SU-DHL-6 (cell line): Measurements from ENCODE around the gene FLAD1.

Experiments
- H2AFZ ChIP-seq: fragments of 200-600 bp; sonication (generic); 2 replicates; pipeline ENCODE4 v1.6.1; 2014; ENCODE audit warnings: low read depth, mild to moderate bottlenecking, moderate library complexity, mixed read lengths, antibody characterized with exemption, low read length; ENCODE audit not compliant: severe bottlenecking
- H3F3A ChIP-seq: fragments of 200-600 bp; shearing (Covaris generic); 2 replicates; pipeline ENCODE4 v1.6.0; 2016; ENCODE audit warnings: antibody characterized with exemption, mild to moderate bottlenecking; ENCODE audit not compliant: insufficient read depth
- H3K27ac ChIP-seq: fragments of 200-600 bp; sonication (generic); 2 replicates; pipeline ENCODE4 v1.5.1; 2016; ENCODE audit warnings: low read depth, mild to moderate bottlenecking, low read length, moderate library complexity, mixed read lengths
- H3K27me3 ChIP-seq: fragments of 200-600 bp; sonication (generic), shearing (Covaris generic); 2 replicates; pipeline ENCODE4 v1.6.0; 2014; ENCODE audit warnings: mild to moderate bottlenecking, low read length
- H3K36me3 ChIP-seq: fragments of 200-600 bp; sonication (generic); 2 replicates; pipeline ENCODE4 v1.6.1; 2014; ENCODE audit warnings: mild to moderate bottlenecking, low read length, mixed read lengths
- H3K4me2 ChIP-seq: fragments of 300-600, 200-600 bp; shearing (Covaris generic), sonication (generic); 2 replicates; pipeline ENCODE4 v1.6.0; 2014; ENCODE audit warnings: low read length, low read depth, mild to moderate bottlenecking; ENCODE audit not compliant: poor library complexity, severe bottlenecking
- H3K4me3 ChIP-seq: fragments of 200-600 bp; sonication (generic); 2 replicates; pipeline ENCODE4 v1.5.1; 2014; ENCODE audit warnings: antibody characterized with exemption, low read length, mild to moderate bottlenecking, mixed read lengths; ENCODE audit not compliant: insufficient read depth, poor library complexity, severe bottlenecking
- H3K79me2 ChIP-seq: fragments of 200-600 bp; sonication (generic); 2 replicates; pipeline ENCODE4 v1.6.1; 2014; ENCODE audit warnings: mild to moderate bottlenecking, low read length, moderate library complexity; ENCODE audit not compliant: insufficient read depth
- H3K9ac ChIP-seq: fragments of 200-600 bp; sonication (generic); 2 replicates; pipeline ENCODE4 v1.7.0; 2014; ENCODE audit warnings: mild to moderate bottlenecking, low read length
- H3K9me2 ChIP-seq: fragments of 200-600 bp; sonication (generic); replicated peaks from 2 replicates; pipeline ENCODE4 v1.6.1; 2014; ENCODE audit warnings: low read length; ENCODE audit not compliant: insufficient read depth
- H3K9me3 ChIP-seq: fragments of 200-600 bp; sonication (generic); 2 replicates; pipeline ENCODE4 v1.6.1; 2014; ENCODE audit warnings: low read length, mixed read lengths; ENCODE audit not compliant: insufficient read depth
- H4K20me1 ChIP-seq: fragments of 200-600 bp; sonication (generic); 2 replicates; pipeline ENCODE4 v1.6.1; 2014; ENCODE audit warnings: low read depth, mild to moderate bottlenecking, antibody characterized with exemption, low read length, moderate library complexity, mixed read lengths
- CTCF ChIP-seq: fragments of 200-600 bp; sonication (generic); IDR thresholded peaks from one replicate; pipeline ENCODE4 v1.5.1; 2017; ENCODE audit warnings: antibody characterized with exemption, mild to moderate bottlenecking, low read length, moderate library complexity; ENCODE audit not compliant: insufficient read depth, poor library complexity, severe bottlenecking
- EZH2phosphoT487 ChIP-seq: fragments of 200-600 bp; sonication (generic), shearing (Covaris generic); conservative IDR thresholded peaks from 2 replicates; pipeline ENCODE4 v1.6.1; 2018; ENCODE audit warnings: mild to moderate bottlenecking, antibody characterized with exemption, low read length, moderate library complexity, mixed read lengths

The FLAD1 gene

GRCh38 chr1:155038602-155039307 is 55.6 kb downstream of the FLAD1 start:
- H3K9me3 ChIP-seq: no peaks in the 10 kb centered on the region
- H3K4me2 ChIP-seq: no peak overlapping the region
- H3K27me3 ChIP-seq: no peaks in the 10 kb centered on the region
- H3F3A ChIP-seq: no peaks in the 10 kb centered on the region
- no peak overlapping the region for H2AFZ ChIP-seq
- H3K36me3 ChIP-seq: no peaks in the 10 kb centered on the region
- no peaks in the 10 kb centered on the region for H3K9me2 ChIP-seq
- no peaks in the 10 kb centered on the region for H3K79me2 ChIP-seq
- no peak overlapping the region for H3K9ac ChIP-seq
- H3K27ac ChIP-seq: no peak overlapping the region
- H4K20me1 ChIP-seq: no peaks in the 10 kb centered on the region
- TF ChIP-seq CTCF (no peak), EZH2phosphoT487 (no peak)
- no peak overlapping the region for H3K4me3 ChIP-seq

- Histone ChIP-seq H3K27me3 (no peaks in the 10 kb centered on the region), H4K20me1 (no peaks in the 10 kb centered on the region), H3K27ac (no peak overlapping the region), H3K79me2 (no peaks in the 10 kb centered on the region), H3K36me3 (no peaks in the 10 kb centered on the region), H3K4me3 (no peak overlapping the region), H3K9me3 (no peaks in the 10 kb centered on the region), H3F3A (no peaks in the 10 kb centered on the region), H2AFZ (no peak overlapping the region), H3K9me2 (no peaks in the 10 kb centered on the region), H3K9ac (no peak overlapping the region), H3K4me2 (no peak overlapping the region)
- TF ChIP-seq EZH2phosphoT487 (no peak), CTCF (no peak)
These were observed 56.1 kb downstream of the FLAD1 start for GRCh38 chr1:155039308-155039669.

GRCh38 chr1:155040358-155041093 is 57.4 kb downstream of the FLAD1 start:
- TF ChIP-seq CTCF (no peak), EZH2phosphoT487 (no peak)
- no peaks in the 10 kb centered on the region for H3K9me2 ChIP-seq
- H3K27me3 ChIP-seq: no peaks in the 10 kb centered on the region
- no peaks in the 10 kb centered on the region for H3F3A ChIP-seq
- H3K9ac ChIP-seq: no peak overlapping the region
- no peaks in the 10 kb centered on the region for H3K79me2 ChIP-seq
- H3K27ac ChIP-seq: no peak overlapping the region
- no peaks in the 10 kb centered on the region for H3K36me3 ChIP-seq
- H3K9me3 ChIP-seq: no peaks in the 10 kb centered on the region
- H2AFZ ChIP-seq: no peak overlapping the region
- H4K20me1 ChIP-seq: no peaks in the 10 kb centered on the region
- H3K4me2 ChIP-seq: no peak overlapping the region
- H3K4me3 ChIP-seq: no peak overlapping the region
